Neural progenitor cell (in vitro differentiated cells): ENCODE data around the gene APBB1.

ENCODE experiments used
- EZH2 ChIP-seq: fragments of 200-600 bp; sonication (generic); IDR thresholded peaks from 2 replicates; pipeline ENCODE4 v1.6.1; 2017; ENCODE audit warnings: antibody characterized with exemption, mild to moderate bottlenecking, moderate library complexity
- TF ChIP-seq, protein P1 (sequence below): fragments of 200-600 bp; sonication (generic); IDR thresholded peaks from 2 replicates; pipeline ENCODE4 v1.5.1; 2017; ENCODE audit warnings: antibody characterized with exemption, mild to moderate bottlenecking

DNA sequence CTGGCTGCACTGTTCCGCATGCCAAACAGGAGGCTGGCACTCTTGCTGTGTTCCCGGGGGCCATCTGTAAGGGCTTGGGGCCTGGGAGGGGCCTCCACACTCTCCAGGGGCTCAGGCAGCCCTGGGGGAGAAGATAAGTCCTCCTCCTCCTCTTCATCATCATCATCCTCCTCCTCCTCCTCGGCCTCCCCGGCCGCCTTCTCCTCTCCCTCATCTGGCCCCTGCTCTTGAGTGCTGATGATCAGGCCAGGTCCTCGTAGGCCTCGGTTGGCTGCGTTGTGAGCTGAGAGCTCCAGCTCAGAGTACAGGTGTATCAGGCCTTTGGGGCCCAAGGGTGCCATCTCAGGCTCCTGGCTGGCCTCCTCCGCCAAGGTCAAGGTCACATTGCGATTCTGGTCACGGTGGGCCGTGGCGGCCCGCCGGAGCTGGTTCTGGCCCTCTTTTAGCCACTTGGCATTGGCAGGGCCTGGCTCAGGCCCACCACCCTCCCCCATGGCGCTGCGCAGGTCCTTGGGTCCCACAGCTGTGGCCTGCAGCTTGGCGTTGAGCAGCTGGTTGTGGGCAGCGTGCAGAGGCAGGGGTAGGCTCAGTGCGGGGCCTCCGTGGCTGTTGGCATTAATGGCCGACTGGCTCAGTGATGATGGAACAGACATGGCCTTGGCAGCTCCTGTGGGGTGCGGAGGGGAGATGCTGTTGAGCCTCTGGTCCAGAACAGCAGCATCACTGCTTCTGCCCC is 8.0 kb downstream of the APBB1 start:
- TF ChIP-seq, protein P1, sequence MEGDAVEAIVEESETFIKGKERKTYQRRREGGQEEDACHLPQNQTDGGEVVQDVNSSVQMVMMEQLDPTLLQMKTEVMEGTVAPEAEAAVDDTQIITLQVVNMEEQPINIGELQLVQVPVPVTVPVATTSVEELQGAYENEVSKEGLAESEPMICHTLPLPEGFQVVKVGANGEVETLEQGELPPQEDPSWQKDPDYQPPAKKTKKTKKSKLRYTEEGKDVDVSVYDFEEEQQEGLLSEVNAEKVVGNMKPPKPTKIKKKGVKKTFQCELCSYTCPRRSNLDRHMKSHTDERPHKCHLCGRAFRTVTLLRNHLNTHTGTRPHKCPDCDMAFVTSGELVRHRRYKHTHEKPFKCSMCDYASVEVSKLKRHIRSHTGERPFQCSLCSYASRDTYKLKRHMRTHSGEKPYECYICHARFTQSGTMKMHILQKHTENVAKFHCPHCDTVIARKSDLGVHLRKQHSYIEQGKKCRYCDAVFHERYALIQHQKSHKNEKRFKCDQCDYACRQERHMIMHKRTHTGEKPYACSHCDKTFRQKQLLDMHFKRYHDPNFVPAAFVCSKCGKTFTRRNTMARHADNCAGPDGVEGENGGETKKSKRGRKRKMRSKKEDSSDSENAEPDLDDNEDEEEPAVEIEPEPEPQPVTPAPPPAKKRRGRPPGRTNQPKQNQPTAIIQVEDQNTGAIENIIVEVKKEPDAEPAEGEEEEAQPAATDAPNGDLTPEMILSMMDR, result no peak
- no peak for TF ChIP-seq EZH2
